ENCODE measurements around the gene RALGPS2. TPM values are rescaled to one million over a fixed set of nuclear protein-coding genes. Genes with fewer than 3 reads are reported as not detected.
A peak's percentile ranks its signal among the peaks of the same experiment; 100 is the strongest.

RALGPS2 gene
- polyA plus RNA-seq, 3 donors: 2.0 to 4.2 (median 2.3) TPM

DNA sequence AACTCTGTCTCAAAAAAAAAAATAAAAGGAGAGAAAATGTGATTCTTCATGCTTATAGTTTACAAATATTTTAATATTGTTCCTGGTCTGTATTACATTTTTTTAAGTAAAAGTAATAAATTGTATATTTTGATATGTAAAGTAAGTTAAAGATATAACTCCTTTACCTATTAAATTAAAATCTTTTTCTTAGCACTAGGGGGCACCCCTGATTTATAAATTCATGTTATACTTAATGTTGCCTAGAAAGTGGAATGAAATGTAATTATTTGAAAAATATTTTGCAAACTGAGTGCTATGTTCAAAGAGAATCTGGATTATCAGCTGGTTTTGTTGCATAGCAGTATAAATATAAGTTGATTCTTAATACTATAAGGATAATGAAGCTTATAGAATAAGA lies 49.2 kb downstream of the RALGPS2 start:
- H3K9me3 ChIP-seq (replicated peaks in 1 of 2; ENCODE audit: control insufficient read depth in 1 of 2, insufficient read depth in 1 of 2, low read length in 2 of 2): peaks cover 8 to 10% of the 10 kb centered on the region in 2 donors
- no peak overlapping the region for H2AFZ ChIP-seq (ENCODE audit: insufficient read depth, low read depth, low read length, poor library complexity, severe bottlenecking)
- H3K27me3 ChIP-seq (ENCODE audit: control insufficient read depth in 2 of 2, insufficient read depth in 2 of 2, low read length in 2 of 2): no peaks in the 10 kb centered on the region
- no peaks in the 10 kb centered on the region for H3K36me3 ChIP-seq (replicated peaks in 1 of 2; ENCODE audit: control insufficient read depth in 1 of 2, insufficient read depth in 2 of 2, low read length in 2 of 2)
- Mint-ChIP-seq H3K4me1 (no peaks in the 10 kb centered on the region), H3K27ac (no peak overlapping the region), H3K27me3 (ENCODE audit: low read depth in 3 of 3) (no peaks in the 10 kb centered on the region), H3K9me3 (peaks cover 3 to 11% (median 7%) of the 10 kb centered on the region in 7 donors), H3K36me3 (peaks cover 8 to 12% of the 10 kb centered on the region in 2 donors), H3K4me3 (no peak overlapping the region)
- no peak overlapping the region for H3K4me3 ChIP-seq (replicated peaks in 1 of 3; ENCODE audit: low read depth in 2 of 3, low read length in 3 of 3)
- H3K4me1 ChIP-seq (ENCODE audit: control insufficient read depth in 1 of 2, insufficient read depth in 2 of 2, low read length in 2 of 2): no peaks in the 10 kb centered on the region
- H3K9ac ChIP-seq (ENCODE audit: insufficient read depth, low read length, poor library complexity, severe bottlenecking): no peak overlapping the region
- TF ChIP-seq, protein P1, sequence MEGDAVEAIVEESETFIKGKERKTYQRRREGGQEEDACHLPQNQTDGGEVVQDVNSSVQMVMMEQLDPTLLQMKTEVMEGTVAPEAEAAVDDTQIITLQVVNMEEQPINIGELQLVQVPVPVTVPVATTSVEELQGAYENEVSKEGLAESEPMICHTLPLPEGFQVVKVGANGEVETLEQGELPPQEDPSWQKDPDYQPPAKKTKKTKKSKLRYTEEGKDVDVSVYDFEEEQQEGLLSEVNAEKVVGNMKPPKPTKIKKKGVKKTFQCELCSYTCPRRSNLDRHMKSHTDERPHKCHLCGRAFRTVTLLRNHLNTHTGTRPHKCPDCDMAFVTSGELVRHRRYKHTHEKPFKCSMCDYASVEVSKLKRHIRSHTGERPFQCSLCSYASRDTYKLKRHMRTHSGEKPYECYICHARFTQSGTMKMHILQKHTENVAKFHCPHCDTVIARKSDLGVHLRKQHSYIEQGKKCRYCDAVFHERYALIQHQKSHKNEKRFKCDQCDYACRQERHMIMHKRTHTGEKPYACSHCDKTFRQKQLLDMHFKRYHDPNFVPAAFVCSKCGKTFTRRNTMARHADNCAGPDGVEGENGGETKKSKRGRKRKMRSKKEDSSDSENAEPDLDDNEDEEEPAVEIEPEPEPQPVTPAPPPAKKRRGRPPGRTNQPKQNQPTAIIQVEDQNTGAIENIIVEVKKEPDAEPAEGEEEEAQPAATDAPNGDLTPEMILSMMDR (IDR thresholded peaks at IDR 0.05): no peak
- H3K79me2 ChIP-seq (ENCODE audit: insufficient read depth, low read length): no peaks in the 10 kb centered on the region
- H4K20me1 ChIP-seq (ENCODE audit: insufficient read depth, low read length): no peaks in the 10 kb centered on the region
- H3K4me2 ChIP-seq (replicated peaks; ENCODE audit: extremely low read depth, low read length, poor library complexity, severe bottlenecking): no peak overlapping the region
- intact Hi-C loops (cut with micrococcal nuclease): no loop called here
- no peak overlapping the region for H3K27ac ChIP-seq (ENCODE audit: low read depth in 1 of 2, low read length in 2 of 2)
- DNase-seq: peak in 1 of 3 donors; percentile 12

DNA sequence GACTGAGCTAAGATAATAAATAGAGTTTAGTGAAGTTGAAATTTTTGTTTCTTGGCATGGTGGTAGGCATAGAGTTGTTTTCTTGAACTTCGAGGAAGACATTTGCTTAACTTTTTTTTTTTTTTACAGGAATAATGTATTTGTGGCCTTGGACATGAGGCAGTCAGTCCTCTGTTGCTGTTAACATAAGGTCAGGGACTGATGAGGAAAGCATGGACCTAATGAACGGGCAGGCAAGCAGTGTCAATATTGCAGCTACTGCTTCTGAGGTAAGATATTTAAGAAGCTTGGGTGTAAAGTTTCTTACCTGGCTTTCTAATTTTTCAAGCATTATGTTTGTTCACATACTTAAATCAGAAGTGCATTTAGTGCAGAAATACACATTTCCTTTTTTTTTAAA lies 51.5 kb downstream of the RALGPS2 start:
- H3K9me3 ChIP-seq (replicated peaks in 1 of 2; ENCODE audit: control insufficient read depth in 1 of 2, insufficient read depth in 1 of 2, low read length in 2 of 2): no peaks in the 10 kb centered on the region
- Mint-ChIP-seq H3K4me1 (no peaks in the 10 kb centered on the region), H3K4me3 (no peak overlapping the region), H3K27me3 (ENCODE audit: low read depth in 3 of 3) (no peaks in the 10 kb centered on the region), H3K36me3 (peaks cover 6 to 9% of the 10 kb centered on the region in 2 donors), H3K9me3 (no peaks in the 10 kb centered on the region), H3K27ac (no peak overlapping the region)
- H3K9ac ChIP-seq (ENCODE audit: insufficient read depth, low read length, poor library complexity, severe bottlenecking): no peak overlapping the region
- H3K27ac ChIP-seq (ENCODE audit: low read depth in 1 of 2, low read length in 2 of 2): no peak overlapping the region
- no peaks in the 10 kb centered on the region for H3K4me1 ChIP-seq (ENCODE audit: control insufficient read depth in 1 of 2, insufficient read depth in 2 of 2, low read length in 2 of 2)
- H3K79me2 ChIP-seq (ENCODE audit: insufficient read depth, low read length): no peaks in the 10 kb centered on the region
- H3K36me3 ChIP-seq (replicated peaks in 1 of 2; ENCODE audit: control insufficient read depth in 1 of 2, insufficient read depth in 2 of 2, low read length in 2 of 2): no peaks in the 10 kb centered on the region
- H3K4me2 ChIP-seq (replicated peaks; ENCODE audit: extremely low read depth, low read length, poor library complexity, severe bottlenecking): no peak overlapping the region
- H3K27me3 ChIP-seq (ENCODE audit: control insufficient read depth in 2 of 2, insufficient read depth in 2 of 2, low read length in 2 of 2): no peaks in the 10 kb centered on the region
- no peak overlapping the region for H3K4me3 ChIP-seq (replicated peaks in 1 of 3; ENCODE audit: low read depth in 2 of 3, low read length in 3 of 3)
- no peak for DNase-seq
- H4K20me1 ChIP-seq (ENCODE audit: insufficient read depth, low read length): no peaks in the 10 kb centered on the region
- intact Hi-C loops (cut with micrococcal nuclease): no loop called here
- H2AFZ ChIP-seq (ENCODE audit: insufficient read depth, low read depth, low read length, poor library complexity, severe bottlenecking): no peak overlapping the region
- WGBS (ENCODE audit: insufficient coverage): 94% methylated on average over 2 of the region's 2 CpGs
- TF ChIP-seq, protein P1 (IDR thresholded peaks at IDR 0.05): no peak
